Measurements from ENCODE around the gene GAS2L3.
"Not testable (repeated sequence)": the region's sequence is repeated elsewhere in the genome, so short reads cannot be mapped to it uniquely, and the experiment has no call there.

Gene GAS2L3

GRCh38 chr12:100574187-100575074 lies 947 bp downstream of the GAS2L3 start:
- DNase-seq, result no peak

GRCh38 chr12:100576331-100577036 lies 3.0 kb downstream of the GAS2L3 start:
- no peak for DNase-seq

- DNase-seq, result no peak
Observed at GRCh38 chr12:100578923-100579322, 5.4 kb downstream of the GAS2L3 start.

DNA sequence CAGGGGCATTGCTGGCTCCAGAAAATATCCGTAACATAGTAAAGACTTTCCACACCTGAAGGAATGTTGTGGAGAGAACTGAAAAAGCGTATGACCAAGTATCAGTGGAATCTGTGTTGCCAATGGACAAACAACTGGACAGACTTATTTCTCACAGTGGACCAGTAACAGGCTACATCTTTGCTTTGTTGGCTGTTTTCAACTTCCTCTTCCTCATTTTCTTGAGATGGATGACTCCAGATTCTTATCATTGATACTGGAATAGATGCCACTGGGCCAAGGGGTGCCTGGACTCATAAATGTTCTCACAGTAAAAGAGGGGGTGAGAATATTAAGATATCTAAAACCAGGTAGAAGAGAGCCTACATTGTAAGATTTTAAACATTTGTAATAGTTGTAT lies 6.4 kb downstream of the GAS2L3 start:
- no peak for DNase-seq

DNA sequence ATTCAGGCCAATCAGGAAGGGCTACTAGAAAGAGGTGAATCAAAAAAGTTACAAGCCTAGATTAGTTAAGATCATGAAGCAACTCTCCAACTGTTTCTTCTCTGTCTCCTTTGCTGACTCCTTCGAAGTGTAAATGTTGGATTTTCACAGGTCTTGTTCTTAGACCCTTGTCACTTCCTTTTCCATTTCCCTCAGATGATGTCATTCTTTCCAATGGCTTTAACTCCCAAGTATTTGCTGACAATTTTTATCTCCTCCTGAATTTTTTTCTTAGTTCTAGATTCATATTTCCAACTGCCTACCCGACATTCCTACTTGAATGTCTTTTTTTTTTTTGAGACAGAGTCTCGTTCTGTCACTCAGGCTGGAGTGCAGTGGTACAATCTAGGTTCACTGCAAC lies 10.8 kb downstream of the GAS2L3 start:
- no peak for DNase-seq

DNA sequence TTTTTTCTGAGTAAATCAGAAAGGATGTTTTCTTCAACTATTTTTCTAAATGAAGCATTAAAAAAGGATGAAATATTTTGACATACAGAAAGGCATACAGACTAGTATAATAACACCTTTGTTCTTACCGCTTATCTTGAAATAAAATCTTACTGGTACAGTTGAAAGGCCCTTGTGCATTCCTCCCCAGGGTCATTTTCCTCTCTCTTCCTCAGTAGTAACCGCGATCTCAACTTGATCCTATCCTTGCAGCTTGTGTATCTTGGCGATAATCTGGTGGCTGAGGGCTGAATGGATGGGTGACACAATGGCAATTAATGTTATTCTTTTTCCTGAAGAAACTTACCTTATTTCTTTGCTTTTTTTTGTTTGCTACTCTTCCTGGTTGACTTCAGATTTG lies 18.5 kb downstream of the GAS2L3 start:
- DNase-seq, result no peak

DNA sequence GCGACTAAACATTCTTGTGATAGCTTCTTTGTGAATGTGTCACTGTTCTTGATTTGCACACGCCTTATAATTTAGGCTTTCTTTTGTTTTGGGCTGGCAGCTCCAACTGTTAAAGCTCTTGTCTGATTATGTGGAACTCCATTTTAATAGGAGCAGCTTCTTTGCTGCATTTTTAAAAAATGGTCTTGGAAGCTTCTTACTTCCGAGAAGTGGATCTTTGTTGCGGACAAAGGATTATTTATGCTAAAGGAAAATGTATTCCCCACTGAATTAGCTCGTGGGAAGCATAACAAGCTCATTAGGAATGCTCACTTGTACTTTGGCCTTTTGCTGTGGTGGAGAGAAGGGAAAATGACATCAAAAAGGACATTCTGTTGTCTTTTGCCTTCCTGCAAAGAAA lies 20.0 kb downstream of the GAS2L3 start:
- DNase-seq, result no peak

GRCh38 chr12:100601626-100602025 lies 28.1 kb downstream of the GAS2L3 start:
- no peak for DNase-seq

DNA sequence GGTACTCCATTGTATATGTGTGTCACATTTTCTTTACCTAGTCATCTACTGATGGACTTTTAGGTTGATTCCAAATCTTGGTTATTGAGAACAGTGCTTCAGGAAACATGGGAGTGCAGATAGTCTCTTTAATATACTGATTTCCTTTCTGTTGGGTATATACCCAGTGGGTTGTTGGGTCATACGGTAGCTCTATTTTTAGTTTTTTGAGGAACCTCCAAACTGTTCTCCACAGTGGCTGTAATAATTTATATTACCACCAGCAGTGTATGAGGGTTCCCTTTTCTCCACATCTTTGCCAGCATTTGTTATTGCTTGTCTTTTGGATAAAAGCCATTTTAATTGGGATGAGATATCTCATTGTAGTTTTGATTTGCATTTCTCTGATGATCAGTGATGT lies 29.5 kb downstream of the GAS2L3 start:
- not testable (repeated sequence) for DNase-seq

GRCh38 chr12:100608776-100609175 lies 35.3 kb downstream of the GAS2L3 start:
- no peak for DNase-seq

GRCh38 chr12:100610666-100611430 lies 37.4 kb downstream of the GAS2L3 start:
- DNase-seq, result no peak

- DNase-seq, result no peak
Observed at GRCh38 chr12:100612606-100613005, 39.1 kb downstream of the GAS2L3 start.

DNA sequence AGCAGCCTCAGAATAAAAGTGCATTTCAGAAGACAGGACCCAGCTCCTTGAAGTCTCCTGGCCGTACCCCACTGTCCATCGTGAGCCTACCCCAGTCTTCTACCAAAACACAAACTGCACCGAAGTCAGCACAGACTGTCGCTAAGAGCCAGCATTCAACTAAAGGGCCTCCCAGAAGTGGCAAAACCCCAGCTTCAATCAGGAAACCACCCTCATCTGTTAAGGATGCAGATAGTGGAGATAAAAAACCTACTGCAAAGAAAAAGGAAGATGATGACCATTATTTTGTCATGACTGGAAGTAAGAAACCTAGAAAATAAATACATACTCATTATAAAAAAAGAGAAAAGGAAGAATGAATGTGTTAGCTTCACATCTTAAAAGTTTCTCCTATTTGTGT lies 51.1 kb downstream of the GAS2L3 start:
- no peak for DNase-seq

GRCh38 chr12:100632445-100632892 lies 59.0 kb downstream of the GAS2L3 start:
- DNase-seq, result no peak

DNA sequence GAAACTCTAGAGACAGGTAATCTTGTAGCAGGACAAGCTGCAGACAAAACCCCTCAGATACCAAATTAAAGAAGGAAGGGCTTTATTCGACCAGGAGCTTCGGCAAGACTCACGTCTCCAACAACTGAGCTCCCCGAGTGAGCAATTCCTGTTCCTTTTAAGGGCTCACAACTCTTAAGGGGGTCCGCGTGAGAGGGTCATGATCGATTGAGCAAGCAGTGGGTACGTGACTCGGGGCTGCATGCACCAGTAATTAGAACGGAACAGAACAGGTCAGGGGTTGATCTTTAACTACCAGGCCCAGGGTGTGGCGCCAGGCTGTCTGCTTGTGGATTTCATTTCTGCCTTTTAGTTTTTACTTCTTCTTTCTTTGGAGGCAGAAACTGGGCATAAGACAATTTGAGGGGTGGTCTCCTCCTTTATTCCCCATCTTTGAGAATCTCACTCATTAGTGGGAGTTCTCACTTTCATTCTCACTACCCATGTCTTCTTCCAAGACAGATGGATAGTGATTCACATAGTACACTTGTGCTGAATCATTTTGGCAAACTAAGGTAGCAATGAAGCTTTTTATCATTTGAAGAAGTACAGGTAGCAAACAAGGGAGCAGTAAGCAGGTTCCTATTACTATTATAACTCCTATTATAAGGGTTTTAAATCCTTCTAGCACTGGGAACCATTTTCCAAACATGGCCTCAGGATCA lies 59.8 kb downstream of the GAS2L3 start:
- DNase-seq, result not testable (repeated sequence)

- no peak for DNase-seq
Observed at GRCh38 chr12:100643246-100643645, 69.8 kb downstream of the GAS2L3 start.

DNA sequence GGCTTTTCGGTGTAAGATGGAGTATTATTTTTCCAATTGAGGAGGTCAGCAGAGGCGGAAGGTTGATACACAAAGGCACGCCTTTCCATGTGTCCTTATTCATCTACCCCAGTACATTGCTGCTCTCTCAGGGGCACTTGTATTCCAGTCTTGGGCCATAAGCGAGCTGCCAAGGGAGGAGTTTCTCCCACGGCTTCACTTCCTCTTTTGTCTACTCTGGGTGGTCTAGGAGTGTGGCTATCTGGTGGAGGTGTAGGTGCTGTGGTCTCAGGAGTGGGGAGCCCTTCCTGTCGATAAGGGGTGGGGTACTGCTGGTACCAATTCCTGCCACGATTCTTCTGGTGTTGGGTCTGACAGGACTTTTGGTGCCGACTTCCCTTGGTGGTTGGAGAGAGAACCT lies 73.4 kb downstream of the GAS2L3 start:
- no peak for DNase-seq

DNA sequence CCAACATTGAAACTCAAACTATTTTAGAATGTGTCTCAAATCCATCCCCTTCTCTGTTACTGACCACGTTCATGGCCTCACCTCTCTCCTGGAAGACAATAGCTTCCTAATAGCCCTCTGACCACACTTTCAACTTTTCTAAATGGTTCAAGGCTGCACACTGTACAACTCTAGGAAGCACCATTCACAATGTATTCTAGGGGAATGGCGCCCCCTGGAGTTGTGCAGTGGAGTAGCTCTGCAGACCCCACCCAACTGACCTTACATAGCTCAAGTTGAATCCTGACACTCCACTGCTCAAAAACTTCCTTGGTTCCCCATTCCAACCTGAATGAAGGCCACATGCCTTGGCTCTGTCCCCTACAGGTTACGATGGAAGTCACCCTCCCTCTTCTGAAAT lies 77.6 kb downstream of the GAS2L3 start:
- no peak for DNase-seq

GRCh38 chr12:100651694-100652093 lies 78.2 kb downstream of the GAS2L3 start:
- DNase-seq, result no peak

GRCh38 chr12:100652488-100652887 lies 79.0 kb downstream of the GAS2L3 start:
- DNase-seq, result no peak

DNA sequence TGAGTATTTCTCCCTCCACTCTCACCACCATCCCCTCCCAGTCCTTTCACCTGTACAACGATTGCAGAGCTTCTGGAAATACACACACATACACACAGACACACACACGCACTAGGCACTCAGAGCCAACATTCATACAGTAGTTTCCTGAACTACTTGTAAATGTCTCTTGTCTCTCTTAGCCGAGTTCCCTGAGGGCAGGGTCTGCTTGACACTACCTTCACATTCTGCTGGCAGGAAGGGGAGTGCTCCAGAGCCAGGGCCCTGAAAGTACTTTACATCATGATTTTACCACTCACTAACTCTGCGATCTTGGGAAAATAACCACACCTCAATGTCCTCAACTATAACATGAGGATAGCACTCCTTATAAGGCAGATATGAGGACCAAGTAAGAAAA lies 82.7 kb downstream of the GAS2L3 start:
- no peak for DNase-seq

DNA sequence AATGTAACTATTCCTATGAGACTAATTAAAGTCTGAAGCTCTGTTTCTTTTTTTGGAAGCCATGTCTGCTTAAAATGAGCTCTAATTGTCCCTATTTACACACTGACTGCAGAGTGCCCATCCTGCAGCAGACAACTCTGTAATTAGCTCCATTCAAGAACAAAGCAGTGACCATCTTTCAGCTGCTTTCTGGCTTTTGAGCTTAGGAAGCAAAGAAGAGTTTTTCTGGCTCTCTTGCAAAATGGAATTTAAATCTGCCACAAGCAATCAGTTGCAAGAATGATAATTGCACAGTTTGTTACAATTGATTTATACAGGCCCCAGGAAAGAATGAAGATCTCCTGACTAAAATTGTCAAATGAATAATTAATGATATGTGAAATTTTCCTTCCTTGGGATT lies 83.4 kb downstream of the GAS2L3 start:
- no peak for DNase-seq

All from effector CD4-positive, alpha-beta T cell (primary cell).